GM19452 (cell line): Measurements from ENCODE around the gene NUDT4.

Experiments
- ATAC-seq: cut with Tn5 transposase; IDR thresholded peaks from one replicate; pipeline ENCODE4 v1.9.1; 2021; ENCODE audit not compliant: unreplicated experiment

NUDT4 gene

DNA sequence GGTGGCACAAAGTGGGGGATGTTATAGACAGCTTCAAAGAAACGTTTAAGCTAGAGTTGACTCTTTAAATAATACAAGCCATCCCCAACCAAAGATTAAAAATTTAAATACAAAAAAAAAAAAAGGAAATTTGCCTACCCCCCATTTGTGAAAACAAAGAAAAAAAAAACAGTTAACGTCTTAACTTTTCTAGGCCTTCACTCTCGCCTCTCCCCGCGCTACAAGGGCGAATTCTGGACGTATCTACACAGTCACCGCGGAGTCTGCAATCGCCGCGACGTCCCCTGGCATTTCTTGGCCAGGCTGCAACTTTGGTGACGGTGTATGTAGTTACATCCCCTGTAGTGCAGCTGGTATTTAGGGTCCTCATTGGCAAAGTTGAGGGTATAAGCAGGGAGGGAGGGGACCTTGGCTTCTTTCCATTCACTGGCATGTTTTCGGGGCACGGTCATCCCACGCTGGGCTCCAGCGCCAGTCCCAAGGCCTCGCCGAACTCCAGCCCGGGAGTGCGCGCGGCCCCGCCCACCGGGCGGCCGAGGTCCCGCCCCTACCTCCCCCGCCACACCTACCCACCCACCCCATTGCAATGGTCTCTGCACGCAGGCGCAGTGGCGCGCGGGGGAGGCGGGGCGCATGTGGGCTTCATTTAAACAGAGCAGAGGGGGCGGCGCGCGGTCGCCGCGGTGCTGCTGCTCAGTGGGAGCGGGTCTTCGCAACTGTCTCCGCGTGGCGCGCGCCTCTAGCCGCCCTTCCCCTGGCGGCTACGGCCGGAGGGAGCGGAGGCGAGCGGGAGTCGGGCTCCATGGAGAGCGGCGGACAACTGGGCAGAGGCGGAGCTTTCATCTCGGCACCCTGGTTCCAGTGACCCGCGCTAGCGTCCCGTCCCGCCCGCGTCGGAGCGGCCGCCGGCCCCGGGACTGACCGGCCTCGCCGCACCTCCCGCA lies at the start of gene NUDT4:
Gene NUDT4 (plus strand): TSS at position 674 of the 944 bp plus-strand sequence. CDS start 398 bp downstream, outside the sequence.
- ATAC-seq, result peak; percentile 69

- ATAC-seq, result no peak
Measured at GRCh38 chr12:93333054-93333453, 44.7 kb upstream of the NUDT4 start.

DNA sequence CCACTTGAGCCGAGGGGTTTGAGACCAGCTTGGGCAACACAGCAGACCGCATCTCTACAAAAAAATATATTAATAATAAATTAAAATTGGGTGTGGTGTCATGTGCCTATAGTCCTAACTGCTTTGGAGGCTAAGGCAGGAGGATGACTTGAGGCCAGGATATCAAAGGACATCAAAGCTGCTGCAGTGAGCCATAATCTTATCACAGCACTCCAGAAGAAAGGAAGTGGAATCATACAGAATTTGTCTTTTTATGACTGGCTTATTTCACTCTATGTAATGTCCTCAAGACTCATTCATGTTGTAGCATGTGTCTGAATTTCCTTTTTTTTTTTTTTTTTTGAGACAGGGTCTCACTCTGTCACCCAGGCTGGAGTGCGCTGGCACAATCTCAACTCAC lies 43.9 kb upstream of the NUDT4 start:
- ATAC-seq, result no peak

- no peak for ATAC-seq
Measured at GRCh38 chr12:93335603-93336162, 42.0 kb upstream of the NUDT4 start.

DNA sequence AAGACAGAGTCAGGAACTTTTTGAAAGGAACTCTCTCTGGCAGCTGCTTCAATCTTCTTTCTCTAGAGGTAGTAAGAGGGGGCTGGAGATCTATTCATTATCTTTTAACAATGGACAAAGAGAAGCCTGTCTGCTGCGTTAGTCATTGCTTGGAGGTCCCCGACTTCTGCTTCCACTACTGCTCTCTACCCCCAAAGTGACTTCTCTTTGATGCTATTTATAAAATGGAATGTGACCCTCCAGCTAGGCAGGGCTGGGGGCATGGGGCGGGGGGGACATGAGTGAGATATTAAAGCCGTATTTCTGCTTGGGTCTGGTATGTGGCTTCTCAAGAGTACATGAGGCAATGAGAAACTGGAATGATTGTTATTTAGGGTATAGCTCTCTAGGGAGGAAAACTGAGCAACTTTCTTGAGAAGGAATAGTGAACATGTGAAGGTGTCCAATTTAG lies 41.4 kb upstream of the NUDT4 start:
- no peak for ATAC-seq

DNA sequence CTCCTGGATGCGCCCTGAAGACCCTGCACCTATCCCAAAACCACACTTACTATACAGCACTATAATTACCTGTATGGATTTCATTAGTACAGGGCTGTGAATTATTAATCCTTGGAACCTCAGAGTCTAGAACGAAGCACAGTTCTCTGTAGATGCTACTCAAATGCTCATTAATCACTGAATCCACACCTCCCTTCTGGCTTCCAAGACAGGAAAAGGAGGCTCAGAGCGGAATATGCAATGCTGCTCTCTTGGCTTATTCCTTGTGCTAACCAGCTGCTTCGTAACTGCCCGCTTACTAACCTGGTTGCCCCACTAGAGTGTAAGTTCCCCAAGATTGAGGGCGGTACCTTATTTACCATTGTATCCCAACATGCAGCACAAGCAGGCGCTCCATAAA lies 39.1 kb upstream of the NUDT4 start:
- no peak for ATAC-seq

DNA sequence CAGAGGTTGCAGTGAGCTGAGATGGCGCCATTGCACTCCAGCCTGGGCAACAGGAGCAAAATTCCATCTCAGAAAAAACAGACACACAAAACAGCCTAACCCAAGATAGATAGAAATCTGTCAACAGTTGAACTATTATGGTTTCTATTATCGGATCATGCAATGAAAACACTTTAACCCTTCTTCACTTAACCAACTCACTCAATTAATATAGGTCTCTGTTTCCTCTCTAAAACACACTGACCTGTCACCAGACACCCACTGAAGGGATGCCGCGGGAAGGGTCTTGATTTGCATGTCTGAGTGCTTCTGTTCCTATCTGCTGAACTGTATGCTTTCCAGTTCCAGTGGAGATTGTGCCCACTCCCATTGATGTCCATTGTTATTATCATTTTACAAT lies 38.0 kb upstream of the NUDT4 start:
- ATAC-seq, result no peak

- ATAC-seq, result no peak
Measured at GRCh38 chr12:93341409-93342049, 36.2 kb upstream of the NUDT4 start.

DNA sequence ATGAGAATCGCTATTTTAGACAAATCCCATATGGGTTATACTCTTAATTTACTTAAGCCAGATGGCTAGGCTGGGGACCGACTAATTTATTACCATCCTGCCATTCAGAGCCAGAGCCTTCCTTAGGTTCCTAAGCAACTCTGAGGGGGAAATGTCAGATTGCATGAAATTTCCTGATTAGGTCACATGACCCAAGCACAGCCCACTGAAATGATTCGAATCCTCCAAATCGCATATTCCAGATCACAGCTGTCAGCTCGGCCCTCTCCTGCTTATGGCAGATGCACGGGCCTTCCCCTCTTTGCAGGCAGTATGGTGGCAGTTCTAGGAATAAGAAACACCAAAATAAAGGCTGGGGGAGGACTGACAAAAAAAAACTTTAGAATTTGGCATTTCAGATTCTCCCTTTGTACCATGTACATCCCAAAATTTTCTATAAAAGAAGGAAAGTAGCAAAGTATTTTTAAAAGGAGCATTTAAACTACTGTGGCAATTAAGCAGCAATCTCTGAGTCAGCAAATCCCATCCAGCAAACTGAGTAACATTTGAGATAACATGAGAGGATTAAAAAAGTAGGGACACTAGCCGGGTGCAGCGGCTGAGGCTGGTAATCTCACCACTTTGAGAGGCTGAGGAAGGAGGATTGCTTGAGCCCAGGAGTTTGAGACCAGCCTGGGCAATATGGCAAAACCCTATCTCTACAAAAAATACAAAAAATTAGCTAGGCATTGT lies 30.5 kb upstream of the NUDT4 start:
- ATAC-seq, result no peak

DNA sequence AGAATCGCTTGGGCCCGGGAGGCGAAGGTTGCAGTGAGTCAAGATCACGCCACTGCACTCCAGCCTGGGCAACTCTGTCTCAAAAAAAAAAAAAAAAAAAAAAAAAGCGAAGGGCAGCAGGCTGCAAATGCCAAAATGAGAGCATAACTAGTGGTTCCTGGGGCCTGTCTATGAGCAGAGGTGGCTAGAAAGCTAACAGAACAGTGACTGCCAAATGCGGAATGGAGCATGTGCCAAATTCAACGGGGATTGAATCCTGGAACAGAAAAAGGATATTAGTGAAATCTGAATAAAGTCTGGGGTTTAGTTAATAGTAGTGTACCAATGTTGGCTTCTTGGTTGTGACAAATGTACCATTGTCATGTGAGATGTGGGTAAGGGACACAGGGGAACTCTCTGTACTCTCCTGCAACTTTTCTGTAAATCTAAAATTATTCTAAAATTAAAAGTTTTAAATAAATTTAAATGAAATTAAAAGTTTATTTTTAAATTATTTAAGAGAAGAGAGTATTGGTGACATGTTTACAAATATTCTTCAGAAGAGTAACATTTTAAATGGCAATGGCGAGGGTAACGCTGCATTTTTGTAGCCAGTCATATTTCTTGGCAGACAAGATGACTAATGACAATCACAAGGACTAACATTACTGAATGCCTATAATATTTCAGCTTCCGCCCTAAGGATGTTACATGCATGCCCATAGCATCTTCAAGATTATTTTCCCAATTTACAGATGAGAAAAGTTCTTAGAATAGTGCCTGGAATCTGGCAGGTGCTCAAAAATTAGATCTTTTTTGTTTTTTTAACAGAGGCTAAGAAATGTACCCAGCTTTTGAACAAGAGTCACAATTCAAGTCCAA lies 28.9 kb upstream of the NUDT4 start:
- ATAC-seq, result no peak

DNA sequence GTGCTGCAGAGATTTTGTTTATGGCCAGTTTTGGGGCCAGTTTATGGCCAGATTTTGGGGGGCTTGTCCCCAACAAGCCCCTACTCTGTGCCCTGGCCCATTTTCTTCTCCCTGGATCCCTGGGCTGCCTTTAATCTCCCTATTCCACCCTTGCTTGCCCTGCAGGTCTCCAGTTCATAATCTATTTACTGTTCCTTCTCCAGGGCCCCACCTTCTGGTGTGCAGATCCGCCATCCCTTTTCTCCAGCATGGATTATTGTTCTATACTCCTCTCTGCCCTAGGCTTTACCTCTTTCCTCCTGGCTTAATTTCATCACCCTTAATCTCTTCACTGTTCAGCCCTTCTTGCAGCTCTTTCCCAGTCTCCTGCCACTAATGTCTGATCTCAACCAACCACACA lies 26.0 kb upstream of the NUDT4 start:
- no peak for ATAC-seq

DNA sequence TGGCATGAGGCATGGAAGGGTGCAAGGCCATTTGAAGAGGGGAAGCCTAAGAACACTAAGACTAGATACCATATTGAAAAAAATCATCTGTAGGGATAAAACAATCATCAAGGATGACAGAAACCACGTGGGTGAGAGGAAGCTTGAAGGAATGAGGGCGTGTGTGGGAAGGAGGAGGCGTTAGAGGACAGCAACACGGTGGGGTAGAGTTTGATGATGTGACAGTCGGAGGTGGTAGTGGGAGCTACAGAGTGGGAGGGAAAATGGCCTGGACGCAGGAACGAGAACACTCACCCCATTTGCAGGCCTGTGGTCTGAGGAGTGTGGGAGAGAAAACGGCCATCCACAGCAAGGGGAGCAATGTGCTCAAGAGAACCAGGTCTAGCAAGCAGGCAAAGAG lies 25.4 kb upstream of the NUDT4 start:
- no peak for ATAC-seq

- no peak for ATAC-seq
Measured at GRCh38 chr12:93356214-93356613, 21.5 kb upstream of the NUDT4 start.

DNA sequence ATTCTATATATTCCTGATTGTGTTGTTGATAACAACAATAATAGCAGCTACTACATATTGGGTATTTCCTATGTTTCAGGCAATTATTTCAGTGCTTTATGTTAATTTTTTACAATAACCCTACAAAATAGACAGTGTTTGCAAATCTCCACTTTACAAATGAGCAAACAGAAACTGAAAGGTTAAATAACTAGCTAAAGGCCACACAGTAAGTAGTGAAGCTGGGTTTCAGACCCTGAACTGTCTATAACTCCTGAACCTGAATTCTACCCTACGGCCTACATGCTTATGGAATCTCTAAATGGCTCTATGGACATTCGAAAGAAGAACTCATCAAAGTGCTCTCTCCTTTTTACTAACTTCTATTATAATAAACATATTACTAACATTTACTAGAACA lies 19.7 kb upstream of the NUDT4 start:
- ATAC-seq, result peak; percentile 84

DNA sequence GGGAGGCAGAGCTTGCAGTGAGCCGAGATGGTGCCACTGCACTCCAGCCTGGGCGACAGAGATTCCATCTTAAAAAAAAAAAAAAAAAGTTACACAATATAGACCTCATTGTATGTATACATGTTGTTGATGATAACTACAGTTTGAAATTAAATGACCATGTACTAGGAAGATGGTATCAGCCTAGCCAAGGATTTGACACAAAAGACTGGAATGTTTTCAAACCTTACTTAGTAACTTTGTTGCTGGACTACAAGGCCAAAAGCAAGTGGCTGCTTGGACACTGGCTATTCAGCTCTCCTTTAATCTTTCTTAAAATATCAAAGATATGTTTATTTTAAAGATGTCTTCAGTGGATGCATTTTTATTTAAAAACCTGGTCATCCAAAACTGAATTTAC lies 18.9 kb upstream of the NUDT4 start:
- no peak for ATAC-seq

DNA sequence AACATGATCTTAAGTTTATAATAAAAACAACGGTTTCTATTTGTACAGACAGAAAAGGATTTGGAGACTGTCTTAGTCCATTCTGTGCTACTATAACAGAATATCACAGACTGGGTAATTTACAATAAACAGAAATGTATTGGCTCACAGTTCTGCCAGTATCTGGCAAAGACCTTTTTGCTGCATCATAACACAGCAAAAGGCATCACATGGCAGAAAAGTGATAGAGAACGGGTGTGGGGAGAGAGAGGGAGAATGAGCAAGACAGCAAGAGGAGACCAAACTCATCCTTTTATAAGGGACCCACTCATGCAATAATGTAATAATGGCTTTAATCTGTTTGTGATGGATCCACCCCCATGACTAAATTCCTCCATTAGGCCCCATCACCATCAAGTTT lies 17.0 kb upstream of the NUDT4 start:
- ATAC-seq, result no peak

DNA sequence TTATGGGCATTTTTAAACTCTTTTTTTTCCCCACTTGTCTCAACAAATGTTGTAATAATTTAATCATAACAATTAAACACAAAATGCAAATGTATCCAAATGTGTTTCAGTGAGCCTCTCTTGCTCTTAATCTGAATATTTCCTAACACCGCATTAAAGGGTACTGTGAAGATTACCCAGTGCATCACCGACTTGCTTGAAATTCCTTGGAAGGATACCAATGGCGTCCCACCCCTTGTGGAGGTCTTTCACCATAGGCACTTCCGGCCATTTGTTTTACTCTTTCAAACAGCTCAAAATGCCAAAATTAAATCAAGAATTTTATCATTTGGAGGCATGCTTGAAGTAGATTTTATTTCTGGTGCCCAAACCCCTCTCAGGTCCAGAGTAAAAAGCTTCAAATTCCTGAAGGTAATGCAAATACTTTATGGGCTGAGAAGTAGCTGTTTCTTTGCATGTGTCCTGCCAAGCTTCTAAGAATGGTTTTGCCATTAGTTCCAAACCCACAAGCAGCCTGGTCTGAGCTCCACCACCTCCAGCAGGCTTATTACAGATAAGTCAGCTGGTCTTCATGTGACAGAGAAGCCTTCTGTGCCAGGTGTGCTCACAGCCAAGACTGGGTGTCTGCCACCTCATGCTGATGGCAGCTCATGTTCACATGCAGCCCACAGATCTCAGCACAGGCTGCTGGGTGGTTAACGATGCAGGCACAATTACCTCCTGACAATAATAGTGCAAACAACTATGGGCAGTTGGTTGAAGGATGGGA lies 16.4 kb upstream of the NUDT4 start:
- ATAC-seq, result no peak

DNA sequence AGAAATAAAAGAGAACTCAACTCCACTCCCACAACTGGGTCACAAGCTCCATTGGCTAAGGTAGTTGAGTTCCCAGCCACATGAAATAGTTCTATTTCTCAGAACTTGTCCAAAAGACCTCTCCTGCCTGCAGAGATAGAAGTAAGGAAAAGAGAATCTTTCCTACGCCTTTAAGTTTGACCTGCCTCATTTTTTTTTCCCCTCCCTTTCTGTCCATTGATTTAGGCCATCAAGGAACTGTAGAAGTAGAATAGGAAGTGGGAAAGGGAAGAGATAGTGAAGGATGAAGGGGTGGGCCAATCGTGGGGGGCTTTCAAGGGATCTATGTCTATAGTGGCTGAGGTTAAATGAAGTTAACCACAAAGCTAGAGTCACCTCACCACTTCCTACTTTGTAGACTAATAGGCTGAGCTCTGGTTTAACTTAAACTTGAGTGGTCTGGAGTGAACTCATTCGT lies 13.9 kb upstream of the NUDT4 start:
- ATAC-seq, result peak; percentile 80

DNA sequence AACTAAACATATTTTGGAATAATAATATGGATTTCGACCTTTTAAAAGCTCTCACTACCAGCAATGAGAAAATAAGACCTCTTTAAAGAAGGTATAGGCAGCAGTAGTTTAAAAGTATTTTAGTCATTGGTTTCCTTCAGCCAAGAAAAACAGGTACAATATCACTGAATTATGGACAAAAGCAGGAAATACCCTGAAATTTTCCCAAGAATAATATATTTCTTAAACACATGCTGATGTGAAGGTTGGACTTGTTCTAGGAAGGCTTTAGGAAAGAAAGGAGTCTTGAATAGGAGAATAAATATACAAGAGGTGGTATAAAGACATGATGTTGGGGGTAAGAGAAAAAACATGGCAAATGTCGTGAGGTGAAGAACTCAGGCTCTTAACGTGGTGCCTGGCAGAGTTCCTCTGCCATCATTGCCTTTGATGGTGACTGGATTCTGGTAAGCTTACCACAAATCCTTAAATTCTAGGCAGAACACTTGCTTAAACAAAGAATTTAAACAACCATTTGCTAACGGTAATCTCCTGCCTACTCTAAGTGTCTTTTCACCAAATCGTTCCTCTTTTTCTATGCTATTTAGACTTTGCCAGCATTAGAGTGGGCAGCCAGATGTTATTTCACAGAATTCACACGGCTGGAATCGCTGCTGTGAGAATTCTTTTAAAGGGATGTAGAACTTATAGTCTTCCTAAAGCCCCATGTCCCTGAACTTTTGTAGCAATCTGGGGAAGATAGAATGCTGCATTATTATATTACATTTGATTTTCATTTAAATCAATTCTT lies 11.9 kb upstream of the NUDT4 start:
- no peak for ATAC-seq
